HCT116 (cell line): ENCODE results near the gene PAXIP1.

Experiments
- CTCF ChIP-seq, 3 experiments: fragments of 200-600 bp in 1 of 3; sonication (generic) in 1 of 3; IDR thresholded peaks in 2 of 3; conservative IDR thresholded peaks in 1 of 3; 2 replicates each; pipeline ENCODE4 v1.5.1; 2012 to 2017; ENCODE audit warnings: low read depth in 2 of 3, low read length in 2 of 3, antibody characterized with exemption in 1 of 3, borderline replicate concordance in 1 of 3, control low read depth in 1 of 3, mild to moderate bottlenecking in 1 of 3, mixed read lengths in 1 of 3, mixed run types in 1 of 3, moderate library complexity in 1 of 3; ENCODE audit not compliant: insufficient read depth in 1 of 3
- EGR1 ChIP-seq: IDR thresholded peaks from 2 replicates; pipeline ENCODE4 v1.6.1; 2012; ENCODE audit warnings: low read depth
- ELF1 ChIP-seq: IDR thresholded peaks from 2 replicates; pipeline ENCODE4 v1.6.1; 2012; ENCODE audit warnings: low read depth, borderline replicate concordance
- EZH2 ChIP-seq: fragments of 200-600 bp; sonication (generic); IDR thresholded peaks from 2 replicates; pipeline ENCODE4 v1.6.1; 2017; ENCODE audit warnings: antibody characterized with exemption, mixed run types
- EZH2phosphoT487 ChIP-seq: fragments of 200-600 bp; IDR thresholded peaks from 2 replicates; pipeline ENCODE4 v1.6.1; 2018; ENCODE audit warnings: antibody characterized with exemption, borderline replicate concordance
- JUND ChIP-seq: IDR thresholded peaks from 2 replicates; pipeline ENCODE4 v1.6.1; 2012
- MAX ChIP-seq: IDR thresholded peaks from 2 replicates; pipeline ENCODE4 v1.6.1; 2012
- POLR2A ChIP-seq: IDR thresholded peaks from 2 replicates; pipeline ENCODE4 v1.7.0; 2011; ENCODE audit warnings: borderline replicate concordance; ENCODE audit not compliant: insufficient read depth, insufficient read length; ENCODE audit errors: extremely low read depth
- POLR2AphosphoS5 ChIP-seq: IDR thresholded peaks from 2 replicates; pipeline ENCODE4 v1.6.1; 2011; ENCODE audit warnings: mild to moderate bottlenecking, low read depth, low read length, moderate library complexity
- SIN3A ChIP-seq: IDR thresholded peaks from 2 replicates; pipeline ENCODE4 v1.6.1; 2012; ENCODE audit warnings: low read depth
- SP1 ChIP-seq: IDR thresholded peaks from 2 replicates; pipeline ENCODE4 v1.6.1; 2012; ENCODE audit warnings: low read depth
- YY1 ChIP-seq: IDR thresholded peaks from 2 replicates; pipeline ENCODE4 v1.6.1; 2011; ENCODE audit warnings: low read length, low read depth, moderate library complexity, mild to moderate bottlenecking; ENCODE audit not compliant: insufficient replicate concordance; ENCODE audit errors: extremely low read depth
- ZNF274 ChIP-seq: fragments of 200-500 bp; sonication (Bioruptor generic); IDR thresholded peaks from 2 replicates; pipeline ENCODE4 v1.6.1; 2014; ENCODE audit warnings: mild to moderate bottlenecking, low read depth, low read length, inconsistent platforms
- TF ChIP-seq, protein P1 (sequence below): IDR thresholded peaks from 2 replicates; pipeline ENCODE4 v1.6.1; 2012; ENCODE audit warnings: low read depth

- no peak for TF ChIP-seq POLR2A
- TF ChIP-seq CTCF (IDR thresholded peaks at IDR 0.05 in 2 of 3, conservative IDR thresholded peaks at IDR 0.05 in 1 of 3; ENCODE audit: borderline replicate concordance in 1 of 3, insufficient read depth in 1 of 3, low read depth in 2 of 3, low read length in 2 of 3): no peak
- no peak for TF ChIP-seq SIN3A
- no peak for TF ChIP-seq EGR1
- TF ChIP-seq POLR2AphosphoS5: no peak
- TF ChIP-seq EZH2: no peak
- no peak for TF ChIP-seq ELF1
- TF ChIP-seq SP1: no peak
- TF ChIP-seq, protein P1, sequence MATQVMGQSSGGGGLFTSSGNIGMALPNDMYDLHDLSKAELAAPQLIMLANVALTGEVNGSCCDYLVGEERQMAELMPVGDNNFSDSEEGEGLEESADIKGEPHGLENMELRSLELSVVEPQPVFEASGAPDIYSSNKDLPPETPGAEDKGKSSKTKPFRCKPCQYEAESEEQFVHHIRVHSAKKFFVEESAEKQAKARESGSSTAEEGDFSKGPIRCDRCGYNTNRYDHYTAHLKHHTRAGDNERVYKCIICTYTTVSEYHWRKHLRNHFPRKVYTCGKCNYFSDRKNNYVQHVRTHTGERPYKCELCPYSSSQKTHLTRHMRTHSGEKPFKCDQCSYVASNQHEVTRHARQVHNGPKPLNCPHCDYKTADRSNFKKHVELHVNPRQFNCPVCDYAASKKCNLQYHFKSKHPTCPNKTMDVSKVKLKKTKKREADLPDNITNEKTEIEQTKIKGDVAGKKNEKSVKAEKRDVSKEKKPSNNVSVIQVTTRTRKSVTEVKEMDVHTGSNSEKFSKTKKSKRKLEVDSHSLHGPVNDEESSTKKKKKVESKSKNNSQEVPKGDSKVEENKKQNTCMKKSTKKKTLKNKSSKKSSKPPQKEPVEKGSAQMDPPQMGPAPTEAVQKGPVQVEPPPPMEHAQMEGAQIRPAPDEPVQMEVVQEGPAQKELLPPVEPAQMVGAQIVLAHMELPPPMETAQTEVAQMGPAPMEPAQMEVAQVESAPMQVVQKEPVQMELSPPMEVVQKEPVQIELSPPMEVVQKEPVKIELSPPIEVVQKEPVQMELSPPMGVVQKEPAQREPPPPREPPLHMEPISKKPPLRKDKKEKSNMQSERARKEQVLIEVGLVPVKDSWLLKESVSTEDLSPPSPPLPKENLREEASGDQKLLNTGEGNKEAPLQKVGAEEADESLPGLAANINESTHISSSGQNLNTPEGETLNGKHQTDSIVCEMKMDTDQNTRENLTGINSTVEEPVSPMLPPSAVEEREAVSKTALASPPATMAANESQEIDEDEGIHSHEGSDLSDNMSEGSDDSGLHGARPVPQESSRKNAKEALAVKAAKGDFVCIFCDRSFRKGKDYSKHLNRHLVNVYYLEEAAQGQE: no peak
- TF ChIP-seq ZNF274: no peak
- TF ChIP-seq YY1: no peak
- TF ChIP-seq MAX: no peak
- TF ChIP-seq EZH2phosphoT487: no peak
- TF ChIP-seq JUND: no peak
These were observed 11.9 kb downstream of the PAXIP1 start for GRCh38 chr7:154990964-154991540.
